A549 (cell line): ENCODE results near the gene NPTX2. TPM values are rescaled to one million over a fixed set of nuclear protein-coding genes. Genes with fewer than 3 reads are reported as not detected.

Experiments
- ATAC-seq, 2 experiments: fragments of 200-7000 bp in 1 of 2; fragments of >200 bp in 1 of 2; cut with Nextera tagmentation in 1 of 2; cut with Tn5 transposase in 1 of 2; 3 replicates each; pipeline versions ENCODE4 v1.8.0 to v1.9.1; 2018 to 2020; ENCODE audit warnings: mild to moderate bottlenecking in 1 of 2, moderate library complexity in 1 of 2
- CTCF ChIA-PET: fragments of 300-600 bp; sonication (Branson Sonifier 250); formaldehyde crosslinking; extraction: SDS; loops from one replicate; lab custom pipeline; 2021; ENCODE audit warnings: antibody characterized with exemption, inconsistent platforms; lab: Yijun Ruan, JAX
- POLR2A ChIA-PET: fragments of 350-600 bp; formaldehyde crosslinking; extraction: SDS; loops from one replicate; lab custom pipeline; 2021; ENCODE audit warnings: antibody characterized with exemption, inconsistent platforms; lab: Yijun Ruan, JAX
- DNase-seq, 2 experiments: peaks; one replicate each; pipeline versions ENCODE4 v3.0.0 to v3.0.0-alpha.2; 2011 to 2016; ENCODE audit warnings: low read depth in 1 of 2, low spot score in 1 of 2
- FAIRE-seq: peaks from 2 replicates; lab custom pipeline; 2011; peaks lifted over from hg19 to GRCh38; lab: Jason Lieb, UNC
- H3K27ac ChIP-seq, 2 experiments: fragments of >200 bp; sonication (Bioruptor Twin); formaldehyde crosslinking; 3 replicates each; pipeline ENCODE4 v1.5.1; 2016 to 2017
- H3K4me1 ChIP-seq: fragments of >200 bp; sonication (Bioruptor Twin); formaldehyde crosslinking; 3 replicates; pipeline ENCODE4 v1.6.1; 2016
- H3K4me2 ChIP-seq: fragments of >200 bp; sonication (Bioruptor Twin); formaldehyde crosslinking; 3 replicates; pipeline ENCODE4 v1.6.1; 2016
- H3K4me3 ChIP-seq: fragments of >200 bp; sonication (Bioruptor Twin); formaldehyde crosslinking; 3 replicates; pipeline ENCODE4 v1.5.1; 2016
- H3K9me3 ChIP-seq: fragments of >200 bp; sonication (Bioruptor Twin); formaldehyde crosslinking; 3 replicates; pipeline ENCODE4 v1.6.1; 2016
- BCL3 ChIP-seq: fragments of >200 bp; sonication (Bioruptor Twin); formaldehyde crosslinking; IDR thresholded peaks from 3 replicates; pipeline ENCODE4 v1.6.1; 2016
- CBX2 ChIP-seq: fragments of 200-600 bp; sonication (generic); IDR thresholded peaks from 2 replicates; pipeline ENCODE4 v1.6.1; 2016; ENCODE audit warnings: low read depth, mild to moderate bottlenecking, borderline replicate concordance
- CBX8 ChIP-seq: fragments of 200-600 bp; sonication (generic); IDR thresholded peaks from 2 replicates; pipeline ENCODE4 v1.6.1; 2016
- CEBPB ChIP-seq, 2 experiments: fragments of >200 bp in 1 of 2; sonication (Bioruptor Twin) in 1 of 2; formaldehyde crosslinking in 1 of 2; IDR thresholded peaks; 2 replicates each; pipeline ENCODE4 v1.6.1; 2012 to 2016
- CHD4 ChIP-seq: fragments of 200-600 bp; sonication (generic); IDR thresholded peaks from 2 replicates; pipeline ENCODE4 v1.6.1; 2016; ENCODE audit warnings: antibody characterized with exemption, mild to moderate bottlenecking, borderline replicate concordance
- CTCF ChIP-seq: fragments of >200 bp; sonication (Bioruptor Twin); formaldehyde crosslinking; IDR thresholded peaks from 3 replicates; pipeline ENCODE4 v1.5.1; 2016
- FOSB ChIP-seq: fragments of 250-450 bp; sonication (Bioruptor Pico); IDR thresholded peaks from 2 replicates; pipeline ENCODE4 v1.5.0; 2020; ENCODE audit warnings: mild to moderate bottlenecking, moderate library complexity
- FOSL2 ChIP-seq, 2 experiments: fragments of 450-650 bp in 1 of 2; fragments of >200 bp in 1 of 2; sonication (Bioruptor Twin) in 1 of 2; formaldehyde crosslinking; IDR thresholded peaks; 2 replicates each; pipeline versions ENCODE4 v1.5.0 to v1.6.1; 2016 to 2020; ENCODE audit warnings: mild to moderate bottlenecking in 1 of 2, moderate library complexity in 1 of 2
- HEYL ChIP-seq: fragments of 250-450 bp; sonication (Bioruptor Pico); IDR thresholded peaks from 2 replicates; pipeline ENCODE4 v1.8.0; 2021; ENCODE audit warnings: mild to moderate bottlenecking, moderate library complexity
- HOXB5 ChIP-seq: fragments of 250-450 bp; sonication (Bioruptor Pico); IDR thresholded peaks from 2 replicates; pipeline ENCODE4 v1.5.0; 2020; ENCODE audit warnings: mild to moderate bottlenecking, moderate library complexity
- JUN ChIP-seq, 2 experiments: fragments of >200 bp; sonication (Bioruptor Twin); formaldehyde crosslinking; IDR thresholded peaks; 2 replicates in 1 of 2; 3 replicates in 1 of 2; pipeline ENCODE4 v1.6.1; 2016 to 2017
- KDM1A ChIP-seq: fragments of 200-600 bp; sonication (generic); IDR thresholded peaks from 2 replicates; pipeline ENCODE4 v1.6.1; 2016; ENCODE audit warnings: low read depth, mild to moderate bottlenecking
- KDM5A ChIP-seq: fragments of 200-600 bp; sonication (generic); IDR thresholded peaks from 2 replicates; pipeline ENCODE4 v1.6.1; 2016; ENCODE audit warnings: antibody characterized with exemption, mild to moderate bottlenecking
- MAZ ChIP-seq: fragments of 150-350 bp; IDR thresholded peaks from 2 replicates; pipeline ENCODE4 v1.6.1; 2014; ENCODE audit warnings: antibody characterized with exemption, low read depth, low read length, borderline replicate concordance
- NPAS2 ChIP-seq: fragments of 250-450 bp; sonication (Bioruptor Pico); IDR thresholded peaks from 2 replicates; pipeline ENCODE4 v1.8.0; 2022; ENCODE audit warnings: mild to moderate bottlenecking, moderate library complexity, borderline replicate concordance
- NR3C1 ChIP-seq: fragments of >200 bp; sonication (Bioruptor Twin); formaldehyde crosslinking; IDR thresholded peaks from 3 replicates; pipeline ENCODE4 v1.6.1; 2017
- PBX3 ChIP-seq: IDR thresholded peaks from 2 replicates; pipeline ENCODE4 v1.6.1; 2012
- POLR2A ChIP-seq: IDR thresholded peaks from 2 replicates; pipeline ENCODE4 v1.6.1; 2012; ENCODE audit warnings: mild to moderate bottlenecking, low read length
- RFX5 ChIP-seq: fragments of 450-650 bp; IDR thresholded peaks from 2 replicates; pipeline ENCODE4 v1.7.1; 2014; ENCODE audit warnings: antibody characterized with exemption, mild to moderate bottlenecking, moderate library complexity
- RNF2 ChIP-seq: fragments of 200-600 bp; sonication (generic); IDR thresholded peaks from 2 replicates; pipeline ENCODE4 v1.6.1; 2016; ENCODE audit warnings: low read depth, mild to moderate bottlenecking, antibody characterized with exemption, moderate library complexity, borderline replicate concordance
- USF2 ChIP-seq: fragments of 450-650 bp; IDR thresholded peaks from 2 replicates; pipeline ENCODE4 v1.6.1; 2014; ENCODE audit warnings: antibody characterized with exemption
- ZC3H11A ChIP-seq: fragments of 450-650 bp; IDR thresholded peaks from 2 replicates; pipeline ENCODE4 v1.6.1; 2014; ENCODE audit warnings: antibody characterized with exemption, mild to moderate bottlenecking
- ZFP36 ChIP-seq: fragments of 450-650 bp; IDR thresholded peaks from 2 replicates; pipeline ENCODE4 v1.6.1; 2014; ENCODE audit warnings: borderline replicate concordance; ENCODE audit not compliant: partially characterized antibody
- ZNF302 ChIP-seq: fragments of 250-450 bp; sonication (Bioruptor Pico); IDR thresholded peaks from 2 replicates; pipeline ENCODE4 v1.9.0; 2021; ENCODE audit warnings: inconsistent platforms, mild to moderate bottlenecking, moderate library complexity
- WGBS: methylation state at CpG from one replicate; pipeline ENCODE4 v1.1.6; 2017; ENCODE audit errors: missing lambda C conversion rate; 5-methylcytosine and 5-hydroxymethylcytosine counted together
- polyA plus RNA-seq, 4 experiments: library from polyadenylated mRNA; depleted of rRNA in 3 of 4; stranded (reverse); fragments of >200 nt; fragmentation: RNase III in 1 of 4; extraction: RNeasy Plus Mini Kit Qiagen cat#74134 plus additional on column Dnase treatment in 1 of 4; gene quantifications; 2 replicates in 3 of 4; 3 replicates in 1 of 4; pipeline ENCODE4 v1.2.3, GENCODE V29; 2011 to 2017

The NPTX2 gene
- polyA plus RNA-seq, 2 of the 4 experiments (the other 2 are of a cell fraction): not detected

- H3K4me1 ChIP-seq: no peaks in the 10 kb centered on the region
- no peak overlapping the region for H3K4me2 ChIP-seq
- FAIRE-seq (no peak), DNase-seq (no peak), ATAC-seq (peak in 1 of 2 experiments; percentile 36; a peak in 1 of 6 replicates)
- peaks cover 16% of the 10 kb centered on the region; the same call in 2 of the 3 replicates for H3K9me3 ChIP-seq
- TF ChIP-seq CTCF (no peak), NPAS2 (CRISPR knock-in tag) (no peak), CEBPB (IDR thresholded peaks at IDR 0.05) (no peak), HOXB5 (CRISPR knock-in tag) (no peak), HEYL (no peak), POLR2A (no peak), FOSL2 (IDR thresholded peaks at IDR 0.05) (no peak), FOSL2 (CRISPR knock-in tag; IDR thresholded peaks at IDR 0.05) (no peak), KDM1A (no peak), PBX3 (no peak), ZFP36 (no peak), USF2 (no peak), CBX2 (no peak), NR3C1 (no peak), ZNF302 (CRISPR knock-in tag) (no peak), JUN (IDR thresholded peaks at IDR 0.05) (no peak), CBX8 (no peak), FOSB (CRISPR knock-in tag) (no peak), CHD4 (no peak), RFX5 (no peak), MAZ (no peak)
- WGBS: 12% methylated on average over 9 of the region's 9 CpGs
- H3K4me3 ChIP-seq: no peak overlapping the region
- ChIA-PET CTCF (interaction anchor here (0.6 to 1.2 kb wide), 3 partner anchors 11 to 61 kb away, joined by 3 to 5 read pairs (median 3); no protein-coding TSS in a partner anchor), POLR2A (no interaction called here)
- H3K27ac ChIP-seq: no peak overlapping the region
Observed at GRCh38 chr7:98669329-98670000, 52.4 kb downstream of the NPTX2 start.

GRCh38 chr7:98670186-98670585 is 53.1 kb downstream of the NPTX2 start:
- FAIRE-seq: no peak
- no peak for DNase-seq
- 25% methylated on average over 8 of the region's 8 CpGs for WGBS
- Histone ChIP-seq H3K4me2 (no peak overlapping the region), H3K9me3 (peaks cover 16% of the 10 kb centered on the region; the same call in 2 of the 3 replicates), H3K4me1 (no peaks in the 10 kb centered on the region)
- ATAC-seq: no peak
- POLR2A ChIA-PET: no interaction called here
- CTCF ChIA-PET: no interaction called here
- TF ChIP-seq CTCF: no peak
- TF ChIP-seq RNF2: no peak
- TF ChIP-seq KDM5A: no peak
- no peak for TF ChIP-seq ZC3H11A
- no peak for TF ChIP-seq MAZ
- no peak for TF ChIP-seq BCL3
- TF ChIP-seq, all 56 proteins: peak for 0
- no peak overlapping the region for H3K27ac ChIP-seq
- no peak overlapping the region for H3K4me3 ChIP-seq
